ENCODE measurements around the gene MOGAT1.

DNA sequence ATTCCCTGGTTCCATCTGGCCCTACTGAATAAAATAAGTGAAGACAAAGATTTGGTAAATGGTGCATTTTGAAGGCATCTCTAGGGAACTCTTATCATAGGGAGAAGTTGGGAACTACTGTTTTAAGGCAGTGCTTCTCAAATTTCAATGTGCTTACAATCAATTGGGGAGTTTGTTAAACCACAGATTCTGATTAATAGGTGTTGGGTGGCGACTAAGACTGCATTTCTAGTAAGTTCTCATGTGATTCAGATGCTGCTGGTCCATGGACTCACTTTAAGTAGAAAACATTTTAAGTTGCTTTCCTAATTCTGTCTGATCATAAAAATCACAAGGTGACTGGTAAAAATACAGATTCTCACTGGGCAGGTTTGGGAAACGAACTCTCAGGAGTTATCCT lies 30.1 kb upstream of the MOGAT1 start:
- TF ChIP-seq, protein P1, sequence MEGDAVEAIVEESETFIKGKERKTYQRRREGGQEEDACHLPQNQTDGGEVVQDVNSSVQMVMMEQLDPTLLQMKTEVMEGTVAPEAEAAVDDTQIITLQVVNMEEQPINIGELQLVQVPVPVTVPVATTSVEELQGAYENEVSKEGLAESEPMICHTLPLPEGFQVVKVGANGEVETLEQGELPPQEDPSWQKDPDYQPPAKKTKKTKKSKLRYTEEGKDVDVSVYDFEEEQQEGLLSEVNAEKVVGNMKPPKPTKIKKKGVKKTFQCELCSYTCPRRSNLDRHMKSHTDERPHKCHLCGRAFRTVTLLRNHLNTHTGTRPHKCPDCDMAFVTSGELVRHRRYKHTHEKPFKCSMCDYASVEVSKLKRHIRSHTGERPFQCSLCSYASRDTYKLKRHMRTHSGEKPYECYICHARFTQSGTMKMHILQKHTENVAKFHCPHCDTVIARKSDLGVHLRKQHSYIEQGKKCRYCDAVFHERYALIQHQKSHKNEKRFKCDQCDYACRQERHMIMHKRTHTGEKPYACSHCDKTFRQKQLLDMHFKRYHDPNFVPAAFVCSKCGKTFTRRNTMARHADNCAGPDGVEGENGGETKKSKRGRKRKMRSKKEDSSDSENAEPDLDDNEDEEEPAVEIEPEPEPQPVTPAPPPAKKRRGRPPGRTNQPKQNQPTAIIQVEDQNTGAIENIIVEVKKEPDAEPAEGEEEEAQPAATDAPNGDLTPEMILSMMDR (IDR thresholded peaks at IDR 0.05; ENCODE audit: insufficient read depth, low read depth, low read length), result no peak
- no peak for TF ChIP-seq EZH2 (IDR thresholded peaks at IDR 0.05; ENCODE audit: insufficient read depth, low read length)
